ENCODE data around the gene SURF2. TPM values are rescaled to one million over a fixed set of nuclear protein-coding genes. Genes with fewer than 3 reads are reported as not detected.

The SURF2 gene
- total RNA-seq, 4 donors from 2014 or later, result 15.3 to 42.3 (median 31.2) TPM

- no peaks in the 10 kb centered on the region for H3K4me1 ChIP-seq
- WGBS, result 67% methylated on average over 1 of the region's 7 CpGs
- H3K36me3 ChIP-seq, result peaks cover 32% of the 10 kb centered on the region
- DNase-seq (ENCODE audit: low spot score in 2 of 2), result no peak
- no peak overlapping the region for H3K27ac ChIP-seq
- no peaks in the 10 kb centered on the region for H3K27me3 ChIP-seq
- no peaks in the 10 kb centered on the region for H3K9me3 ChIP-seq
- TF ChIP-seq POLR2AphosphoS5 (IDR thresholded peaks at IDR 0.05) (no peak), EP300 (IDR thresholded peaks at IDR 0.05) (no peak), POLR2A (IDR thresholded peaks at IDR 0.05) (no peak), CTCF (IDR thresholded peaks at IDR 0.05) (no peak)
- no peak overlapping the region for H3K4me3 ChIP-seq
These were observed 46.3 kb downstream of the SURF2 start for GRCh38 chr9:133402689-133403088.

- peaks cover 45% of the 10 kb centered on the region for H3K36me3 ChIP-seq
- WGBS, result 66% methylated on average over 12 of the region's 16 CpGs
- no peaks in the 10 kb centered on the region for H3K27me3 ChIP-seq
- H3K4me3 ChIP-seq, result no peak overlapping the region
- DNase-seq (ENCODE audit: low spot score in 2 of 2), result no peak
- no peaks in the 10 kb centered on the region for H3K4me1 ChIP-seq
- TF ChIP-seq POLR2AphosphoS5 (IDR thresholded peaks at IDR 0.05) (no peak), POLR2A (IDR thresholded peaks at IDR 0.05) (no peak), CTCF (IDR thresholded peaks at IDR 0.05) (peak; percentile 27 to 58)
- H3K27ac ChIP-seq, result no peak overlapping the region
- H3K9me3 ChIP-seq, result no peaks in the 10 kb centered on the region
These were observed 47.6 kb downstream of the SURF2 start for GRCh38 chr9:133403766-133404453.

GRCh38 chr9:133404454-133405002, 48.2 kb downstream of the SURF2 start:
- H3K4me3 ChIP-seq, result no peak overlapping the region
- H3K36me3 ChIP-seq, result peaks cover 50% of the 10 kb centered on the region
- H3K4me1 ChIP-seq, result no peaks in the 10 kb centered on the region
- no peaks in the 10 kb centered on the region for H3K27me3 ChIP-seq
- WGBS, result 89% methylated on average over 9 of the region's 12 CpGs
- H3K27ac ChIP-seq, result no peak overlapping the region
- DNase-seq (ENCODE audit: low spot score in 2 of 2), result no peak
- H3K9me3 ChIP-seq, result no peaks in the 10 kb centered on the region
- TF ChIP-seq POLR2A (IDR thresholded peaks at IDR 0.05) (no peak), POLR2AphosphoS5 (IDR thresholded peaks at IDR 0.05) (no peak), CTCF (IDR thresholded peaks at IDR 0.05) (no peak), EP300 (IDR thresholded peaks at IDR 0.05) (no peak)

GRCh38 chr9:133405508-133406438, 49.4 kb downstream of the SURF2 start:
- no peak for DNase-seq (ENCODE audit: low spot score in 2 of 2)
- no peak for TF ChIP-seq EP300 (IDR thresholded peaks at IDR 0.05)
- 82% methylated on average over 17 of the region's 19 CpGs for WGBS
- Histone ChIP-seq H3K27me3 (no peaks in the 10 kb centered on the region), H3K4me3 (no peak overlapping the region), H3K27ac (no peak overlapping the region), H3K36me3 (peaks cover 62% of the 10 kb centered on the region), H3K9me3 (no peaks in the 10 kb centered on the region), H3K4me1 (no peaks in the 10 kb centered on the region)

GRCh38 chr9:133406480-133407307, 50.3 kb downstream of the SURF2 start:
- TF ChIP-seq POLR2A (IDR thresholded peaks at IDR 0.05), result no peak
- peak; percentile 86 to 92 for TF ChIP-seq CTCF (IDR thresholded peaks at IDR 0.05)

More at GRCh38 chr9:133406480-133407307, 50.3 kb downstream of the SURF2 start:
- H3K9me3 ChIP-seq, result no peaks in the 10 kb centered on the region
- peaks cover 72% of the 10 kb centered on the region for H3K36me3 ChIP-seq
- 75% methylated on average over 13 of the region's 24 CpGs for WGBS
- no peak overlapping the region for H3K27ac ChIP-seq
- no peaks in the 10 kb centered on the region for H3K27me3 ChIP-seq
- H3K4me1 ChIP-seq, result no peaks in the 10 kb centered on the region
- no peak overlapping the region for H3K4me3 ChIP-seq
- DNase-seq (ENCODE audit: low spot score in 2 of 2), result peak in 1 of 2 donors; percentile 80

Measured in suprapubic skin (tissue), 4 donors.